GM19328 (cell line): ENCODE results near the gene KSR2.
"Not testable (repeated sequence)": the region's sequence is repeated elsewhere in the genome, so short reads cannot be mapped to it uniquely, and the experiment has no call there.

Experiments
- ATAC-seq: cut with Tn5 transposase; IDR thresholded peaks from one replicate; pipeline ENCODE4 v1.9.1; 2021; ENCODE audit warnings: mild to moderate bottlenecking, moderate library complexity; ENCODE audit not compliant: unreplicated experiment

KSR2 gene

DNA sequence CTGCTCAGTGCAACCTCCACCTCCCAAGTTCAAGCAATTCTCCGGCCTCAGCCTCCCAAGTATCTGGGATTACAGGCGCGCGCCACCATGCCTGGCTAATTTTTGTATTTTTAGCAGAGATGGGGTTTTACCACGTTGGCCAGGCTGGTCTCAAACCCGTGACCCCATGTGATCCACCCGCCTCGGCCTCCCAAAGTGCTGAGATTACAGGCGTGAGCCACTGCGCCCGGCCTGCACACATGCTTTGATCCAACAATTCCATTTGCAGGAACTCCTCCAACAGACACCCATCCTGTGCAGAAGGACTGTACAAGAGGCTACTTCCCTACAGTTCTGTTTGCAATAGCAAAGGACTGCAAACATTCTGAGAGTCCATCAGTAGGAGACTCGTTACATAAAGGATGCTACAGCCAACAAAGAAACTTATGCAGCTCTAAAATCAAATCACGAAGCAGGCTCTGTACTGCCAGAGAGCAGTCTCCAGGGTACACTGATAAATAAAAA, 108.0 kb downstream of the KSR2 start:
- not testable (repeated sequence) for ATAC-seq

DNA sequence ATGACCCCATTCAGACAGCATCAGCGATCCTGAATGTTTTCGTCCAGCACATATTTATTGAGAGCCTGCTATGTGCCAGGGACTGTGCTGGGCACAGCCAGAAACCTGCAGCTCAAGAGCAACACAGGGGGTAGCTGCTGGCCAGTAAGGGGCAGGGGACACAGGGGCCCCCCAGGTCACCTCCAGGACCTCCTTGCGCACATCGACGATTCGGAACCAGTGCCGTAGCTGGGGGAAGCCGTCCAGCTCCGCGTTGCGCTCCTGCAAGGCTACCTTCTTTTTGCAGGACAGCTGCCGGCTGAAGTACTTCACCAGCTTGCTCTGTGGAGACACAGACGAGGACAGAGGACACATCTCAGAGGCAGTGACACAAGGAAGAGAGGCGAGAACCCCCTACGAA, 108.7 kb downstream of the KSR2 start:
- no peak for ATAC-seq

DNA sequence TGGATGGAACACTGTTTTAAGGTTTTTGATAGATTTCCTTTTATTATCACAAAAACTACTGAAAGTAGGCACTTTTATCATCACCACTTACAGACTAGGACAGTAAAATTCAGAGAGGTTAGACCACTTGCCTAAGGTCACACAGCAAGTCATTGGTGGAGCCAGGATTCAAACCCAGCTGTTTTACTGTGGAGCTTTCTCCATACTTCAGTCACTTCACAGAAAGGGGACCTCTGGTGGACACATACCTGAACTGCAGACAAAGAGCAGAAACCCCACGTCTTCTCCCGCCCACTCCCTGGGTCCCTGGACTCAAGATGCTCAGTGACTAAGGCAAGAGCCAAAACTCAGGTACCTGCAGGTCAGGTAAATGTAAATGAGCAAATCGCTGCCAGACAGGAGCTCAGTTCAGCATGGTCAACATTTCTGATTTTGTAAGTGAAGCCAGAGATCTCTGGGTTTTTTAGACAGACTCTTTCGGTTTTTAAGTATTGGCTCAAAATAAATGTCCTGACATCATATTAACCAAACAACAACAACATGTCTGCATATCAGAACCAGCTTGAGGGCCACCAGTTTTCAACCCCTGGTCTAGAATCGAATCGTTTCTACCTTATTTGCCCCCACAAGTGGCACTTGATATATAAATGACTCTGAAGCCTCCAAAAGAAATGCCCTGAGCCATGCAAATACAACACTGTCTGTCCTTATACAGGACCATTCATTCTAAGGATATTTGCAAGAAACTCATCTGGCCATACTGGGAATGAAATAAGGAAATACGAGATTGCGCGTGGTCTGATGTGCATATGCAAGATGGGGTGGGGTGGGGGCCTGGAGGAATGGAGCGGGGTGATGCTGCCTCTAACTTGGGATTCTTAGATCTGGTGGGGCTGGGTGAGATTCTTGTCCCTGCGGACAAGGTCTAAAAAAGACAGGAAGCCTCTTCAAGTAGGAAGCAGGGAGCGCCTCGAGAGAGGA, 110.9 kb downstream of the KSR2 start:
- no peak for ATAC-seq

DNA sequence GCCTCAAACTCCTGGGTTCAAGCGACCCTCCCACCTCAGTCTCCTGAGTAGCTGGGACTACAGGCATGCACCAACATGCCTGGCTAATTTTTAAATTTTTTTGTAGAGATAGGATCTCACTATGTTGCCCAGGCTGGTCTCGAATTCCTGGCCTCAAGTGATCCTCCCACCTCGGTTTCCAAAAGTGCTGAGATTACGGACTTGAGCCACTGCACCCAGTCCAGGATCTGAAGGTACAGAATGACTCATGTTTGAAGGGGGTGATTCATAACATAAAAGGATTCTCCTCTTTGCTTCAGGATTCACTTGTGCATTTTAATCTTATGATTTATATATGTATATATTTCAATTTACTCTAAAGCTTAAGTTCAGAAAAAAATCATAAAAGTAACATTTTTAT, 111.7 kb downstream of the KSR2 start:
- not testable (repeated sequence) for ATAC-seq

DNA sequence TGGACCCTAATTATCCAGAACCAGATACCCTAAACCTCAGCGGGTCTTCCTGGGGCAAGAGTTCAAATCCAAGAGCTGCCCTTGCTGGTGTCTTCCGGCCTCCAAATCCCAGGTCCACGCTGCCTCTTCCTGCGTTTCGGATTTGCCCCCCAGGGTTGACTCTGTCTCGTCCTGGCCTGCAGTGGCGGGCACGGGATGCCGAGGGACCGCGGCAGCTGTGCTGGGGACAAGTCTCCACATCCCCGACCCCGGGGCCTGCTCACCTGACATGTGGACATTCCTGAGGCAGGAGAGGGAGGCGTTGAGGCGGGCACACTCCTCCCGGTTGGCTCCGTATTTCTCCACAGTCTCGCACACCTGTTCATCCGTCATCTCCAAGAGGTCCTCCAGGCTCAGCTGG, 113.6 kb downstream of the KSR2 start:
- no peak for ATAC-seq

DNA sequence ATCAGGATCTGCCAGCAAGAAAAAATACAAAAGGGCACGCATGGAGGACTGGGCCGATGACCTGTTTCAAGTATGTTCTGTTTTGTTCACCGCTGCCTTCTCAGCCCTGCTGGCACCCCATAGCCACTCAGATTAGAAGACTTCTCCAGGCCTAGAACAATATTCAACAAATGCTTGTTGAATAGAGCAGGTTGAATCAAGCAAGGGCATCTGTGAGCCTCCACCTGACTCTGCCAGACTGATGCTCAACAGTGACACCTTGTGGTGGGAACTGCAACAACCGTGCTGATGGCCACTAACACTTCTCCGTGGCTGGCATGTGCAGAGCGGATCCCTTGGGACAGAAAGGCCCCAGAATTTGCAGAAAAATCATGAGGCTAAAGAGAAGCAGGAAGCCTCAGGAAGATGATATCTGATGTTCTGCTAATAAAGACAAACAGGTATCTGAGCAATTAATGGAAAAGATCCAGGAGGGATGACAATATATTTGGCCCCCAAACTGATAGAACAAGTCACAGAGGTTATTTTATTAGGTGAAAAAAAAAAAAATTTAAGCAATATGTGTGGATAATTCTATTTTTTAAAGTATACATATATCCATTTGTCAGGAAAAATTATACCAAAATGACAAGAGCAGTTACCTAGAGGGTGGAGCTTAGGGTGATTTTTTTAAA, 114.3 kb downstream of the KSR2 start:
- ATAC-seq, result no peak

DNA sequence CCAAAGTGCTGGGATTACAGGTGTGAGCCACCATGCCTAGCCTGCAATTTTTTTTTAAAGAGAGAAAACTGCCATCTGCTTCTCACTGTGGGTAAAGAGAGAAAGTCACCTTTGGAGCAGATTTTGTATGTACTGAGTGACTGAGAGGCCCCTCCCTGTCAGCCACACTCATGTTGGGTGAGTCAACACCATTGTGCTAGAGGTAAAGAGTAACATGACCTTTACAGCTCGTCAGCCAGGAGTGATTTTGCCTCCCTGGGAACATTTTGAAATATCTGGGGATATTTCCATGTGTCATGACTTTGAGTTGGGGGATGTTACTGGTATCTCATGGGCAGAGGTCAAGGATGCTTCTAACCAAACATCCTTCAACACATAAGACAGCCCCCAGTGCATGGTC, 115.2 kb downstream of the KSR2 start:
- no peak for ATAC-seq

DNA sequence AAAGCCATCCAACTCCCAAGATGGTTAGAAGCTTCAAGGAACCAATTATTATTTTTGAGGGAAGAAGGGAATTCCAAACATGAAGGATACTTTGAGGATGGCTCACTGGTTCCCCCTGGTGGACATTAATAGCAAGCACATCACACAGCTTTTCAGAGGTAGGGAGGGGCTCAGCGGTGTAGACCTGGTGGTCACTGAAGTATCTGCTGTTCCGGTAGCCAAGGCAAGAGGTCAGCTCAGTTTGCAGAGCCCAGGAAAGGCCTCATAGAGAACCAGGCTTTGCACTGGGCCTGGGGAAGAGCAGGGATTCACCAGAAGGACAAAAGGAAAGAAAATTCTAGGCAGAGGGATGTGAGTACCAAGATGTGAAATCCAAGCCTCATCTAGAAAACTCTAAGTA, 118.7 kb downstream of the KSR2 start:
- no peak for ATAC-seq

DNA sequence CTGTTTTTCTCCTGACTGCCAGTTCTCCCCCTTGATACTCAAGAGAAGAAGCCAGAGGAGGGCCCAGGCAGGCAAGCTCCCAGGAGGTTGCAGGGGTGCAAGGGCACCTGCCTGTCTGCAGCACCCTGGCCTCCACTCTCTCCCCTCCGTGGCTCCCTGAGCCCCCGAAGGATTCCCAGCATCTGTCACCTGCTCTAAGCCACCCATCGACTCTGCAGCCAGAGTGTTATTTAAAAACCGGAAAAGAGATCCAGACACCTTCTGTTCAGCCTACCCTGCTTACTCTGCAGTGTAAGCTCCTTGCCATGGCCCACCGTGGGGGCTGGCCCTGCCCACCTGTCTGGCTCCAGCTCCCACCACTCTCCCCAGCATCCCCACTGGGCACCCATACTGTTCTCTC, 121.4 kb downstream of the KSR2 start:
- ATAC-seq, result no peak

DNA sequence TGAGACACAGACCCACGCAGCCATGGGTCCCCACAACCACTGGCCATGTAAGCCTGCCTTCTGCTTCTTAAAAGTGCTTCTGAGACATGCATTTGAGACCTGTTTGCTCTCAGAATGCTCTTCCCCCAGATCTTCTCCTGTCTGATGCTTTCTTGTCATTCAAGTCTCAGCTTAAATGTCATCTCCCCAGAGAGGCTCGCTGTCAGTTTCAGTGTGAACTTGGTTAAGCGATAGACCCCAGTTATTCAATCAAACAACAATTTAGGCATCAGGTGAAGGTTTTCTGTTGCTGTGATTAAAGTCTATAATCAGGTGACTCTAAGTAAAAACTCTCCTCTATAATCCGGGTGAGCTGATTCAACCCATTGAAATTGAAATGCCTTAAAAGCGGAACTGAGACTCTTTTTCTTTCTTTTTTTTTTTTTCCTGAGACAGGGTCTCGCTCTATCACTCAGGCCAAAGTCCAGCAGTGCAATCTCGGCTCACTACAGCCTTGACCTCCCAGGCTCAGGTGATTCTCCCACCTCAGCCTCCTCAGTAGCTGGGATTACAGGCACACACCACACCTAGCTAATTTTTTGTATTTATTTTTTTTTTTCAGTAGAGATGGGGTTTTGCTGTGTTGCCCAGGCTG, 123.4 kb downstream of the KSR2 start:
- no peak for ATAC-seq

DNA sequence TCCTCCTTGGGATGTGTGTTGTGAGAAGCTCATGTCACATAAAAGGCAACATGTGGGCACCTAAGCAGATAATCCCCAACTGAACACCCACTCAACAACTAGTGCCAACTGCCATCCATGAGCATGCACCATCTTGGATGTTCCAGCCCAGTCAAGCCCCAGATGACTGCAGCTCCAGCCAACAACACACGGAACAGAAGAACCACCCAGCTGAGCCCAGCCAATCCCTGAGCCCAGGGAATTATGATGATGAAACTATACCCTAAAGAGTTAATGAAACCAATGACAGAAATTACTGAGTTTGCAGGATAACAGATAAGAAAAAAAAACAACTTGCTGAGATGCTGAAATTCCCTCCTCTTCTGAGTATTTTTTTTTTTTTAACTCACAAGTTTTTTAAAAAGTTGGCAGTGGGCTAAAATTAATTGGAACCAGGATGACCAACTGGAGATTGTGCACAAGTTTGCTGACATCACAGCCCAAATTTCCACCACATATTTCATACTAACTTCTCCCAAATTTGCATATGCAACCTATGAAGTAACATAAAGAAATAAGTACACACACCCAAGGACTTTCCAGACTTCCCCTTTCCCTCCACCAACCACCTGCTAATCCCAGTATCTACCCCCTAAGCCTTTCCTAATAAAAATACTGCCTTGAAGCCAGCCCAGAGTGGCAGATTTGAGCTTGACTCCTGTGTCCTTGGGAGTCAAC, 124.5 kb downstream of the KSR2 start:
- no peak for ATAC-seq

DNA sequence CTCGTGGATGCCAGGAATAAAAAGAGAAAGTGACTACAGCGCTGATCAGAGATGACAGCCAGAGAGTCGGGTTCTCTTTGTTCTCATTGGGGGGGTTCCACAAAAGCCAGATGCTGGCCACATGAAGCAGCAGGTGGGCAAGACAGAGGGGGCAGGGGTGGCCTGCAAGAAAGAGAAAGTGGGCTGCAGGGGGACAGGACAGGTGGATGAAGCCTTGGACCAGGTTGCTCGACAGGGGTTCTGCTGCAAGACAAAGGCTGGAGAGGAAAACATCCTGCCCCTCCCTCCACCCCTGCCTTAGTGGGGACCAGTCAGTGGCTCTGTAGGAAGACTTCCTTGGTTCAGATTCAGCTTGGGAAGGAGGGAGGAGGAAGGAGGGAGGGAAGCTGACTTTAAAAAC, 126.2 kb downstream of the KSR2 start:
- no peak for ATAC-seq

DNA sequence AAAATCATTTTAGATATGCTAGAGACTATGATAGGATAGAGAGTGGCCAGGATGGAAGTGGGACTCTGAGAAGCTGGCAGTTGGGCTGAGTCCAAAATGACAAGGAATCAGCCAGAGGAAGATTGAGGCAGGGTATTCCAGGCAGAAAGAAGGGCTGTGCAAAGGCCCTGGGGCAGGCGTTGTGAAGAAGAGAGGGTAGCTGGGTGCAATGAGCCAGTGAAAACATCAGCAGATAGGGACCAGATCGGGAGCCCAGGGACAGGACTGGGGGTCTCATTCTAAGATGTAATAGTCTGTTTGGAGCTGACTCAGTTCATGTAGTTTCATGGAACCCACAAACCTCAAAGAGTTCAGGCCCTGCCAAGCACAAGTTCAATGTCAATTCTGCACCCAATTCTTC, 126.6 kb downstream of the KSR2 start:
- ATAC-seq, result no peak

DNA sequence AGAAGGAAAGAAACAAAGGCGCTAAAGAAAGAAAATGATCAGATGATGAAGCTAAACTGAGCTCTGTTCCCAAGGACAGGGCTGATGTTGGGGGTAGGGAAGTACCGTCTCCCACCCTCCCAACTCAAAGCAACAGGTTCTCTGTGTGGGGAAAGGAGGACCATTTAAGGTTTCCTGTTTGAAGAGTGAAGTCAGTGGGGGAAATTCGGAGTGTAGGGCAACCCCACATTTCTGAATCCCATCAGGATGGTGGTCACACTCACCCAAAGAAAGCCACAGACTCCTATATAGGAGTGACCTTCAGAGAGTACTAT, 131.1 kb downstream of the KSR2 start:
- no peak for ATAC-seq

DNA sequence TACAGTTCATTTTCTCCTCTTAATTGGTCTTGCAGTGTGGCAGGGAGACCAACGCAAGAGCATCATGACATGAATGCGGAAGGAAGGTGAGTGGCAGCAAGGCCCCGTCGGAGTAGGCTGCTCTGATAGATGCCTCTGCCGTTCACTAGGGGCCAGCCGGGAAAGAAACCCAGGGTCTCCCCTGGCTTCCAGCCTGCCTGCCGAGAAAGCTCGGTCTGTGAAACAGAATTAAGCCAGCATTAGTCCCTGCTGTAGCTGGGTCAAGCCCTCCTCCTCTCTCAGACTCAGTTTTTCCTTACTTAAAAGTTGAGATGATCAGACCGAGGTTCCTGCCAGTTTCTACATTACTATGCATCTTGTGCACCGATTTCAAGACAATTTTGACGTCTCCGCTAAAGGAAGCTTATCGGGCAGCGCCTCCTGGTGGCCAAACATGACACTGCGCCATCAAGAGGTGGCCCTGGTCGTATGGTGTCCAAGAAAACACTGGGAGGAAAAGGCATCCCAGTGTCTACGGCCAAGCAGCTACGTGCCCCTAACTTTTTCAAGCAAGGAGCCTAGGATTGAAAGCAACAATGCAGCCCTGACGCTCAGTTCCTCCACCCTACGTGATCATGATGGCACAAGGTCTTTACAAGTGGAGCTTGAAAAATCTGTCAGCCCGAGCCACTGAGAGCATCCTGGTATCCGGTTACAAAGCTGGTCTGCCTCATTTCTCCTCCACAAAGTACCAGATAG, 131.6 kb downstream of the KSR2 start:
- ATAC-seq, result no peak

DNA sequence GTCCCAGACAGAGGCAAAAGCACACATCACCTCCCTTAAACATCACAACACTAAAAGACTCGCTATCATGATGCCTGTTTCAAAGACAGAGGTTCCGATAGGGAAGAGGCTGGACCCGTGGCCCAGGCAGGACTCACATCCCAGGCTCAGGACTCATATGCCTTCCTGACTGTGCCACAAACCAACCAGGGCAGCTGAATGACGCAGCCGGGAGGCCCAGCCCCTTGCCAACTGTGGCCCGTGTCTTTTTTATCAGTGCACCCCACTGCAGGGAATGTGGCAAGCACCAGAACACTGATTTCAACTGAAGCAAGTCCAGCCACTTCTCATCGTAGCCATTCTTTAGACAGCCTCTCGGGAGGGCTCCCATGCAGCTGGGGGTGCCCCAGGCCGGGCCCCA, 132.3 kb downstream of the KSR2 start:
- no peak for ATAC-seq

DNA sequence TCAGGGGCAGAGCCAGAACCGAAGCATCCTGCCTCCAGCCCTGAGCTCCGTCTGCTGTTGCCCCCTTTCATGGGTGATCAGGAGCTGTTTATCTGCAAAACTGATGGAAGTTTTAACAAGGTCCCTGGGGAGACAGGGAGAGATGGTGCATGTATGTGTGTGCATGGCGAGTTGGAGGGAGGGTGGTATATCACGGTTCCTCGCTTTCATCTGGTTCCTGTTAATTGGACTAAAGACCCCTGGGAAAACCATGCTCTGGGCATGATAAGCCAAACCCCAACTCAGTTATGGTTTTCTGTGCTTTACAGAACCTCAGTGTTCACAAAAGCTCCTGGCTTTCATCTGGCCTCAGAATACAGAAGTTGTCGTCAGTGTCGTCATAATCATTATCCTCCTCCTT, 133.6 kb downstream of the KSR2 start:
- ATAC-seq, result no peak

DNA sequence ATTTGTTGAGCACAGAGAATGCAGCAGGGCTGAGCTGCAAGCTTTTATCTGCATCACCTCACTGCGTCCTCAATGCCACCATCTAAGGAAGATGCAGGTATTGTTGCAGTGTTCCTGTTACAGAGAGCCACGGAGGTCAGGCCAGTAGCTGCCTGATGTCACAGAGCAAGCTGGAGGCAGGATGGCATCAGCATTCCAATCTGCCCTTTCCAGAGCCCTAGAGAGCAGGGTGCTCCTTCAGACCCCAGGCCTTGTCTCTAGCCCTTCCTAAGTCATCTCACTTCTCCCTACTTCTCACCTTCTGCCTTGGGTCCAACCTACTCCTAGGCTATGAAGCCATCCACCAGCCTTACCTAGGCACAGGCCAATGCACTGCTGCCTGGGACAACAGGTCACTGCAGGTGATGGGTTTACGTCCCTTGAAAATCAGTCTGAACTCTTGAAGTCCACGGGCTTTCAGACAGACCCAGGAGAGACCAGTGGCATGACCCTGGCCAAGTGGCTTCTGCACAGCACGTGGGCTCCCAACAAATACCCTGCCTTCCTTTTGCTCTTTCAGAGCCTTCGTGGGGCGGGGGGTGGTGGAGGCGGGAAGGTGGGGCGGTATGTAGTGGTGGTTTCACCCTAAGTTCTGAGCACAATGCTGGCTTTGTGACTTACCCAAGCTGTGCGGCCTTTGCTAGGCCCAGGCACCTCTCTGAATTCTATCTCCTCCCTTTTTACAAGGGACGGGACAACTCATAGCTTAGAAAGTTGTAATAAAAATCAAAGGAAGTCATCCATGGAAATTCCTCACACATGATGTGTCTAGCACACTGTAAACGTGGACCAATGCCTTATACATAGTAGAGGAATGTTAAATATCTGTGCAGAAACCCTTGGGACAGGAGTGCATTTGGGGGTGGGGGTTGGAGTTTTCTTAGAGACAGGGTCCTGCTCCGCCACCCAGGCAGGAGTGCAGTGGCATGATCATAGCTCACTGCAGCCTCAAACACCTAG, 136.0 kb downstream of the KSR2 start:
- ATAC-seq, result no peak

DNA sequence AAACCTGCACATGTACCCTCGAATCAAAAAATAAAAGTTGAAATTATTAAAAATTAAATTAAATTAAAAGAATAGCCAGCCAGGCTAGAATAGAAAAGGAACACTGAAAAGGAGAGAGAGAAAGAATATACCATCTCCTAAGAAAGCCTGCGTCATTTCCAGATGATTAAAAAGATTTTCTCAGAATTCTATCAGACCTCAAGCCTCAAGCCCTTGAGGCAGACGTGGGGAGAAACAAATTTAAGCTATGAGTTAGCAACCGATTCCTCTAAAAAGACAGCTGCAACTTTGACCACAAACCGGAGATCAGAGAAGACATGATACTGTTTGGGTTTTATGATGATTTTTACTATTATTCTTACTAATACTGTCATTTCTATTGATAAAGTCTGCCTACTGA, 138.3 kb downstream of the KSR2 start:
- ATAC-seq, result no peak
